ENCODE results near the gene MYPOP. TPM values are rescaled to one million over a fixed set of nuclear protein-coding genes. Genes with fewer than 3 reads are reported as not detected.

MYPOP gene
- total and polyA plus RNA-seq, 9 of the 15 experiments (the other 6 are each of a cell fraction or from before 2014, with no cell fraction given) = 0.32 to 7.6 (median 1.6) TPM

DNA sequence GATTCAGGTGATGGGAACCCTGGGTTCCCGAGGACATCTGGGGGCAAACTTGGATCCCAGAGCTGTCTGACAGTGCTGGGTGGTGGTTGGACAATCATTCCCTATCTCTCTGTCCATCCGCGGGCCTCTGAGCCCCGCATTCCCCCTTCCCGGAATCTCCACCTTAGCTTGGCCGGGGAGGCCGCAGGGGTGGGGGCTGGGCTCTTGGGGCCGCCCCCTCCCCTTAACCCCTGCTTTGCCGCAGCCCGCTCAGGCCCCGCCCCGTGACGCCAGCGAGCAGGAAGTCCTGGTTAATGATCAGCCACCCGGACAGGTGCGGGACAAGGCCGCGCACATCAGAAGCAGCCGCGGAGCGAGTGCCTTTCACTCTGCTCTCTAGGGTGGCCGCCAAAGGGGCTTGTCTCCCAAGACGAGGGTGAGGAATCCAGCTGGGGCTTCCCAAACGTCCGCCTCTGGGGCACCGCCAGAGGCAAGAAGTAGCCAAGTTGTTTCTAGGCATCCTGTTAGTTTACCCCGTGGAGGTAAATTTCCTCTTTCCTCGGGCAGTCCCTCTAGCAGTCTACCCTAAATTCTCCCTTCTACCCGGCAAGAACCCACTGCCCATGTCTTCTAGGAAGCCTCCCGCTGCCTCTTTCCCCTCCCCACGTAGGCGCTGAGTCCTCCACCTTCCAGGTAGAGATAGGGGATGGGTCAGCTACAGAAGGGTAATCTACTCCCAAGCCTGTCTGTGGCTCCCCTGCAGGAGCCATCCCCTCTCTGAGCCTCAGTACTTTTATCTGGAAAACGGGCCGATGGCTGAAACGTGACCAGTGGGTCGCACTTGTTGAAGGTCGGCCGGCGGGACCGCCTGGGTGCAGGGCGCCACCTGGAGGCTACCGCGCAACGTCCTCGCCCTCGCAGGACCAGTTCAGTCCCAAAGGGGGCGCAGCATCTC, 19.5 kb downstream of the MYPOP start (continued):
- peak; percentile 97 for TF ChIP-seq ESRRA (IDR thresholded peaks at IDR 0.05; ENCODE audit: borderline replicate concordance, low read depth)
- TF ChIP-seq ADNP (tag; IDR thresholded peaks at IDR 0.05) = peak; percentile 98
- TF ChIP-seq ZNF316 (IDR thresholded peaks at IDR 0.05) = no peak
- peak; percentile 74 for TF ChIP-seq MYC (IDR thresholded peaks at IDR 0.05; ENCODE audit: low read depth, low read length)
- peak; percentile 79; the same call in 1 of the 2 replicates for TF ChIP-seq MYC (CRISPR knock-in tag; IDR thresholded peaks at IDR 0.05; ENCODE audit: borderline replicate concordance, low read depth)
- TF ChIP-seq, protein P1, sequence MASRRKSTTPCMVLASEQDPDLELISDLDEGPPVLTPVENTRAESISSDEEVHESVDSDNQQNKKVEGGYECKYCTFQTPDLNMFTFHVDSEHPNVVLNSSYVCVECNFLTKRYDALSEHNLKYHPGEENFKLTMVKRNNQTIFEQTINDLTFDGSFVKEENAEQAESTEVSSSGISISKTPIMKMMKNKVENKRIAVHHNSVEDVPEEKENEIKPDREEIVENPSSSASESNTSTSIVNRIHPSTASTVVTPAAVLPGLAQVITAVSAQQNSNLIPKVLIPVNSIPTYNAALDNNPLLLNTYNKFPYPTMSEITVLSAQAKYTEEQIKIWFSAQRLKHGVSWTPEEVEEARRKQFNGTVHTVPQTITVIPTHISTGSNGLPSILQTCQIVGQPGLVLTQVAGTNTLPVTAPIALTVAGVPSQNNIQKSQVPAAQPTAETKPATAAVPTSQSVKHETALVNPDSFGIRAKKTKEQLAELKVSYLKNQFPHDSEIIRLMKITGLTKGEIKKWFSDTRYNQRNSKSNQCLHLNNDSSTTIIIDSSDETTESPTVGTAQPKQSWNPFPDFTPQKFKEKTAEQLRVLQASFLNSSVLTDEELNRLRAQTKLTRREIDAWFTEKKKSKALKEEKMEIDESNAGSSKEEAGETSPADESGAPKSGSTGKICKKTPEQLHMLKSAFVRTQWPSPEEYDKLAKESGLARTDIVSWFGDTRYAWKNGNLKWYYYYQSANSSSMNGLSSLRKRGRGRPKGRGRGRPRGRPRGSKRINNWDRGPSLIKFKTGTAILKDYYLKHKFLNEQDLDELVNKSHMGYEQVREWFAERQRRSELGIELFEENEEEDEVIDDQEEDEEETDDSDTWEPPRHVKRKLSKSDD (conservative IDR thresholded peaks at IDR 0.05; ENCODE audit: low read length) = 0 out of 2 replicates have a peak, but pooled peaks have one; percentile 65
- peak; percentile 41; the same call in 1 of the 2 replicates for TF ChIP-seq ETV1 (tag; conservative IDR thresholded peaks at IDR 0.05; ENCODE audit: low read depth)
- no peak for TF ChIP-seq NCOA2 (IDR thresholded peaks at IDR 0.05; ENCODE audit: partially characterized antibody in 2 of 2)
- TF ChIP-seq, protein P2, sequence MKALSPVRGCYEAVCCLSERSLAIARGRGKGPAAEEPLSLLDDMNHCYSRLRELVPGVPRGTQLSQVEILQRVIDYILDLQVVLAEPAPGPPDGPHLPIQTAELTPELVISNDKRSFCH (CRISPR knock-in tag; IDR thresholded peaks at IDR 0.05) = no peak
- TF ChIP-seq, protein P2 (tag; IDR thresholded peaks at IDR 0.05) = peak; percentile 87
- TF ChIP-seq ZNF444 (CRISPR knock-in tag; IDR thresholded peaks at IDR 0.05) = 0 out of 2 replicates have a peak, but pooled peaks have one; percentile 7
- TF ChIP-seq, protein P3, sequence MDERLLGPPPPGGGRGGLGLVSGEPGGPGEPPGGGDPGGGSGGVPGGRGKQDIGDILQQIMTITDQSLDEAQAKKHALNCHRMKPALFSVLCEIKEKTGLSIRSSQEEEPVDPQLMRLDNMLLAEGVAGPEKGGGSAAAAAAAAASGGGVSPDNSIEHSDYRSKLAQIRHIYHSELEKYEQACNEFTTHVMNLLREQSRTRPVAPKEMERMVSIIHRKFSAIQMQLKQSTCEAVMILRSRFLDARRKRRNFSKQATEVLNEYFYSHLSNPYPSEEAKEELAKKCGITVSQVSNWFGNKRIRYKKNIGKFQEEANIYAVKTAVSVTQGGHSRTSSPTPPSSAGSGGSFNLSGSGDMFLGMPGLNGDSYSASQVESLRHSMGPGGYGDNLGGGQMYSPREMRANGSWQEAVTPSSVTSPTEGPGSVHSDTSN (CRISPR knock-in tag; IDR thresholded peaks at IDR 0.05; ENCODE audit: low read depth) = no peak
- TF ChIP-seq, protein P3 (tag; conservative IDR thresholded peaks at IDR 0.05; ENCODE audit: low read depth) = no peak
- TF ChIP-seq SMARCC2 (IDR thresholded peaks at IDR 0.05; ENCODE audit: low read depth) = 0 out of 2 replicates have a peak, but pooled peaks have one; percentile 25
- peak; percentile 99 for TF ChIP-seq BCOR (IDR thresholded peaks at IDR 0.05)
- peak; percentile 38; the same call in 1 of the 2 replicates for TF ChIP-seq FOXM1 (IDR thresholded peaks at IDR 0.05; ENCODE audit: low read depth)
- TF ChIP-seq FOXM1 (CRISPR knock-in tag; IDR thresholded peaks at IDR 0.05; ENCODE audit: low read depth) = no peak
- TF ChIP-seq FOXA1 (IDR thresholded peaks at IDR 0.05; ENCODE audit: borderline replicate concordance) = no peak
- TF ChIP-seq CHD1 (IDR thresholded peaks at IDR 0.05; ENCODE audit: low read length) = peak; percentile 59
- TF ChIP-seq TEAD1 (CRISPR knock-in tag; IDR thresholded peaks at IDR 0.05) = peak; percentile 28 to 34; a peak in 2 of 4 replicates
- TF ChIP-seq POLR3G (IDR thresholded peaks at IDR 0.05; ENCODE audit: extremely low read depth, insufficient read length, insufficient replicate concordance) = no peak
